ENCODE results near the gene PWWP2B. TPM values are rescaled to one million over a fixed set of nuclear protein-coding genes. Genes with fewer than 3 reads are reported as not detected.

PWWP2B gene
- total RNA-seq, 1 donor from 2014 or later: 11.0 TPM

- Histone ChIP-seq H3K4me1 (ENCODE audit: control insufficient read depth in 3 of 3, insufficient read depth in 3 of 3, low read length in 3 of 3) (peaks cover 0 to 24% (median 14%) of the 10 kb centered on the region in 3 donors), H3K27me3 (ENCODE audit: control insufficient read depth in 3 of 3, insufficient read depth in 3 of 3, low read length in 3 of 3) (no peaks in the 10 kb centered on the region), H3K36me3 (ENCODE audit: control insufficient read depth in 3 of 3, insufficient read depth in 3 of 3, low read length in 3 of 3) (no peaks in the 10 kb centered on the region), H3K9me3 (ENCODE audit: control insufficient read depth in 3 of 3, low read length in 3 of 3) (no peaks in the 10 kb centered on the region), H3K27ac (ENCODE audit: low read depth, low read length) (no peak overlapping the region), H3K4me3 (ENCODE audit: low read length in 3 of 3) (no peak overlapping the region), H3K9ac (ENCODE audit: low read depth in 1 of 3, low read length in 3 of 3) (no peak overlapping the region)
Measured at GRCh38 chr10:132443983-132444876, 47.2 kb downstream of the PWWP2B start.

- Histone ChIP-seq H3K27me3 (ENCODE audit: control insufficient read depth in 3 of 3, insufficient read depth in 3 of 3, low read length in 3 of 3) (no peaks in the 10 kb centered on the region), H3K9ac (ENCODE audit: low read depth in 1 of 3, low read length in 3 of 3) (no peak overlapping the region), H3K27ac (ENCODE audit: low read depth, low read length) (no peak overlapping the region), H3K36me3 (ENCODE audit: control insufficient read depth in 3 of 3, insufficient read depth in 3 of 3, low read length in 3 of 3) (no peaks in the 10 kb centered on the region), H3K4me1 (ENCODE audit: control insufficient read depth in 3 of 3, insufficient read depth in 3 of 3, low read length in 3 of 3) (peaks cover 0 to 21% (median 8%) of the 10 kb centered on the region in 3 donors), H3K9me3 (ENCODE audit: control insufficient read depth in 3 of 3, low read length in 3 of 3) (no peaks in the 10 kb centered on the region), H3K4me3 (ENCODE audit: low read length in 3 of 3) (no peak overlapping the region)
Measured at GRCh38 chr10:132444877-132445351, 47.9 kb downstream of the PWWP2B start.

- H3K27ac ChIP-seq (ENCODE audit: low read depth, low read length): no peak overlapping the region
- peaks cover 0 to 21% (median 8%) of the 10 kb centered on the region in 3 donors for H3K4me1 ChIP-seq (ENCODE audit: control insufficient read depth in 3 of 3, insufficient read depth in 3 of 3, low read length in 3 of 3)
Measured at GRCh38 chr10:132445516-132446194, 48.7 kb downstream of the PWWP2B start.

GRCh38 chr10:132446195-132446581, 49.2 kb downstream of the PWWP2B start:
- peaks cover 0 to 21% (median 8%) of the 10 kb centered on the region in 3 donors for H3K4me1 ChIP-seq (ENCODE audit: control insufficient read depth in 3 of 3, insufficient read depth in 3 of 3, low read length in 3 of 3)

More at GRCh38 chr10:132445516-132446194, 48.7 kb downstream of the PWWP2B start:
- Histone ChIP-seq H3K27me3 (ENCODE audit: control insufficient read depth in 3 of 3, insufficient read depth in 3 of 3, low read length in 3 of 3) (no peaks in the 10 kb centered on the region), H3K4me3 (ENCODE audit: low read length in 3 of 3) (no peak overlapping the region), H3K9me3 (ENCODE audit: control insufficient read depth in 3 of 3, low read length in 3 of 3) (no peaks in the 10 kb centered on the region), H3K36me3 (ENCODE audit: control insufficient read depth in 3 of 3, insufficient read depth in 3 of 3, low read length in 3 of 3) (no peaks in the 10 kb centered on the region), H3K9ac (ENCODE audit: low read depth in 1 of 3, low read length in 3 of 3) (no peak overlapping the region)

GRCh38 chr10:132446661-132447445, 49.9 kb downstream of the PWWP2B start:
- Histone ChIP-seq H3K4me1 (ENCODE audit: control insufficient read depth in 3 of 3, insufficient read depth in 3 of 3, low read length in 3 of 3) (peaks cover 0 to 21% (median 8%) of the 10 kb centered on the region in 3 donors), H3K27me3 (ENCODE audit: control insufficient read depth in 3 of 3, insufficient read depth in 3 of 3, low read length in 3 of 3) (no peaks in the 10 kb centered on the region), H3K9ac (ENCODE audit: low read depth in 1 of 3, low read length in 3 of 3) (peak overlapping the region in 2 of 3 donors; percentile 14 to 25), H3K36me3 (ENCODE audit: control insufficient read depth in 3 of 3, insufficient read depth in 3 of 3, low read length in 3 of 3) (no peaks in the 10 kb centered on the region), H3K27ac (ENCODE audit: low read depth, low read length) (peak overlapping the region; percentile 25), H3K4me3 (ENCODE audit: low read length in 3 of 3) (no peak overlapping the region), H3K9me3 (ENCODE audit: control insufficient read depth in 3 of 3, low read length in 3 of 3) (no peaks in the 10 kb centered on the region)

More at GRCh38 chr10:132446195-132446581, 49.2 kb downstream of the PWWP2B start:
- H3K27me3 ChIP-seq (ENCODE audit: control insufficient read depth in 3 of 3, insufficient read depth in 3 of 3, low read length in 3 of 3): no peaks in the 10 kb centered on the region
- no peaks in the 10 kb centered on the region for H3K36me3 ChIP-seq (ENCODE audit: control insufficient read depth in 3 of 3, insufficient read depth in 3 of 3, low read length in 3 of 3)
- H3K27ac ChIP-seq (ENCODE audit: low read depth, low read length): no peak overlapping the region
- no peak overlapping the region for H3K9ac ChIP-seq (ENCODE audit: low read depth in 1 of 3, low read length in 3 of 3)
- no peak overlapping the region for H3K4me3 ChIP-seq (ENCODE audit: low read length in 3 of 3)
- H3K9me3 ChIP-seq (ENCODE audit: control insufficient read depth in 3 of 3, low read length in 3 of 3): no peaks in the 10 kb centered on the region

- Histone ChIP-seq H3K9ac (ENCODE audit: low read depth in 1 of 3, low read length in 3 of 3) (peak overlapping the region in 2 of 3 donors; percentile 25 to 48), H3K4me1 (ENCODE audit: control insufficient read depth in 3 of 3, insufficient read depth in 3 of 3, low read length in 3 of 3) (peaks cover 2 to 28% (median 12%) of the 10 kb centered on the region in 3 donors), H3K27ac (ENCODE audit: low read depth, low read length) (peak overlapping the region; percentile 25), H3K27me3 (ENCODE audit: control insufficient read depth in 3 of 3, insufficient read depth in 3 of 3, low read length in 3 of 3) (no peaks in the 10 kb centered on the region), H3K36me3 (ENCODE audit: control insufficient read depth in 3 of 3, insufficient read depth in 3 of 3, low read length in 3 of 3) (no peaks in the 10 kb centered on the region), H3K9me3 (ENCODE audit: control insufficient read depth in 3 of 3, low read length in 3 of 3) (no peaks in the 10 kb centered on the region), H3K4me3 (ENCODE audit: low read length in 3 of 3) (no peak overlapping the region)
Measured at GRCh38 chr10:132447446-132448247, 50.6 kb downstream of the PWWP2B start.

- no peaks in the 10 kb centered on the region for H3K27me3 ChIP-seq (ENCODE audit: control insufficient read depth in 3 of 3, insufficient read depth in 3 of 3, low read length in 3 of 3)
- H3K9ac ChIP-seq (ENCODE audit: low read depth in 1 of 3, low read length in 3 of 3): peak overlapping the region in 2 of 3 donors; percentile 8 to 48
- no peaks in the 10 kb centered on the region for H3K36me3 ChIP-seq (ENCODE audit: control insufficient read depth in 3 of 3, insufficient read depth in 3 of 3, low read length in 3 of 3)
- peaks cover 7 to 32% (median 16%) of the 10 kb centered on the region in 3 donors for H3K4me1 ChIP-seq (ENCODE audit: control insufficient read depth in 3 of 3, insufficient read depth in 3 of 3, low read length in 3 of 3)
- no peak overlapping the region for H3K4me3 ChIP-seq (ENCODE audit: low read length in 3 of 3)
- peak overlapping the region; percentile 23 for H3K27ac ChIP-seq (ENCODE audit: low read depth, low read length)
- no peaks in the 10 kb centered on the region for H3K9me3 ChIP-seq (ENCODE audit: control insufficient read depth in 3 of 3, low read length in 3 of 3)
Measured at GRCh38 chr10:132448248-132448731, 51.3 kb downstream of the PWWP2B start.

- no peak overlapping the region for H3K9ac ChIP-seq (ENCODE audit: low read depth in 1 of 3, low read length in 3 of 3)
- no peaks in the 10 kb centered on the region for H3K36me3 ChIP-seq (ENCODE audit: control insufficient read depth in 3 of 3, insufficient read depth in 3 of 3, low read length in 3 of 3)
- H3K9me3 ChIP-seq (ENCODE audit: control insufficient read depth in 3 of 3, low read length in 3 of 3): no peaks in the 10 kb centered on the region
- H3K27me3 ChIP-seq (ENCODE audit: control insufficient read depth in 3 of 3, insufficient read depth in 3 of 3, low read length in 3 of 3): no peaks in the 10 kb centered on the region
- peaks cover 9 to 37% (median 16%) of the 10 kb centered on the region in 3 donors for H3K4me1 ChIP-seq (ENCODE audit: control insufficient read depth in 3 of 3, insufficient read depth in 3 of 3, low read length in 3 of 3)
- H3K27ac ChIP-seq (ENCODE audit: low read depth, low read length): no peak overlapping the region
- no peak overlapping the region for H3K4me3 ChIP-seq (ENCODE audit: low read length in 3 of 3)
Measured at GRCh38 chr10:132449051-132449810, 52.2 kb downstream of the PWWP2B start.
